Measurements from ENCODE around the gene OR10T2.
"Not testable (repeated sequence)": the region's sequence is repeated elsewhere in the genome, so short reads cannot be mapped to it uniquely, and the experiment has no call there.

Gene OR10T2, protein sequence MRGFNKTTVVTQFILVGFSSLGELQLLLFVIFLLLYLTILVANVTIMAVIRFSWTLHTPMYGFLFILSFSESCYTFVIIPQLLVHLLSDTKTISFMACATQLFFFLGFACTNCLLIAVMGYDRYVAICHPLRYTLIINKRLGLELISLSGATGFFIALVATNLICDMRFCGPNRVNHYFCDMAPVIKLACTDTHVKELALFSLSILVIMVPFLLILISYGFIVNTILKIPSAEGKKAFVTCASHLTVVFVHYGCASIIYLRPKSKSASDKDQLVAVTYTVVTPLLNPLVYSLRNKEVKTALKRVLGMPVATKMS

DNA sequence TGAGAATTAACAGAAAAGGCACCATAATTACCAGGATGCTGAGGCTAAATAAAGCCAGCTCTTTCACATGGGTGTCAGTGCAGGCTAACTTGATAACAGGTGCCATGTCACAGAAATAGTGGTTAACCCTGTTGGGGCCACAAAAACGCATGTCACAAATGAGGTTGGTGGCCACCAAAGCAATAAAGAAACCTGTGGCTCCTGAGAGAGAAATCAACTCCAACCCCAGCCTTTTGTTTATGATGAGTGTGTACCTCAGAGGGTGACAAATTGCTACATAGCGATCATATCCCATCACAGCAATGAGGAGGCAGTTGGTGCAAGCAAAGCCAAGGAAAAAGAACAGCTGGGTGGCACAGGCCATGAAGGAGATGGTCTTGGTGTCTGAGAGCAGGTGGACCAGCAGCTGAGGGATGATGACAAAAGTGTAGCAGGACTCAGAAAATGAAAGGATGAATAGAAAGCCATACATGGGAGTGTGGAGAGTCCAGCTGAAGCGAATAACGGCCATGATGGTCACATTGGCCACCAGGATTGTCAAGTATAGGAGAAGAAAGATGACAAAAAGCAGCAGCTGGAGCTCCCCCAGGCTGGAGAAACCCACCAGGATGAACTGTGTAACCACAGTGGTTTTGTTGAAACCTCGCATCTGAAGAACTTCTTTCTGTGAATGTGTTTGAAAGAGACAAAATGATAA is at the start of gene OR10T2:
Gene OR10T2, minus strand, starts transcription at position 649 of the 697 bp plus-strand sequence. Its CDS starts 0 bp downstream, at position 649.
- no peak for DNase-seq (ENCODE audit: low read depth)

DNA sequence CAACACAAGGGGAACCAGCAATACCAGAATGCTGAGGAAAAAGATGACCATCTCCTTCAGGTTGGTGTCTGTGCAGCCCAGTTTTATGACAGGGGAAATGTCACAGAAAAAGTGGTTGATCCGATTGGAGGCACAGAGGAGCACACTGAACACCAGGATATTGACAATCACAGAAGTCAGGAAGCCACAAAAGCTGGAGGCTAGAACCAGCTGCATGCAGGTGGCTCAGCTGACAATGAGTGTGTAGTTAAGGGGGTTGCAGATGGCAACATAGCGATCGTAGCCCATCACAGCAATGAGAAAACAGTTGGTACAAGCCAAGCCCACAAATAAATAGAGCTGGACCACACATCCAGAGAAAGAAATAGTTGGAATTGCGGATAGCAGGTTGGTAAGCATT is 46.1 kb upstream of the OR10T2 start:
- no peak for DNase-seq (ENCODE audit: low read depth)

DNA sequence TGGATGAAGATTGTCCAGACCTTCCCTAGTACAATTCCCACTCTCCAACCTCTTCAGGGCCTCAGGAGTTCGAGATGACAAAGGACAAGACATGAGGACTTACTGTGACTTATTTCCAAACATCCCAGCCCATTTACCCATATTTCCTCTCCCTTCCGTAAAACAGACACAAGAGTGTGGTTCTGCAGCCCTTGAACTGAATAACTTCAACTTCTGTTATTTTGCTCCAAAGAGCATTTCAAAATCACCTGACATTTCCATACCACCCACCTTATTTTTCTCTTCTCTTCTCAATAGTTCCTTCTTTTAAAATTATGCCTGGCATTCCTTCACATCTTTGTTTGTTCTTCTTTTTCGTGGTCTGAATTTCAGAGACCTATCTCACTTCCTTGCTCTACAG is 35.5 kb upstream of the OR10T2 start:
- DNase-seq (ENCODE audit: low read depth) = no peak

DNA sequence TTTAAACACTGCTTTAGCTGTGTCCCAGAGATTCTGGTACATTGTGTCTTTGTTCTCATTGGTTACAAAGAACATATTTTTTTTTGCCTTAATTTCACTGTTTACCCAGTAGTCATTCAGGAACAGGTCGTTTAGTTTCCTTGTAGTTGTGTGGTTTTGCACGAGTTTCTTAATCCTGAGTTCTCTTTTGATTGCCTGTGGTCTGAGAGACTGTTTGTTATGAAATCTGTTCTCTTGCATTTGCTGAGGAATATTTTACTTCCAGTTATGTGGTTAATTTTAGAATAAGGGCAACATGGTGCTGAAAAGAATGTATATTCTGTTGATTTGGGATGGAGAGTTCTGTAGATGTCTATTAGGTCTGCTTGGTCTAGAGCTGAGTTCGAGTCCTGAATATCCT is 30.9 kb upstream of the OR10T2 start:
- DNase-seq (ENCODE audit: low read depth) = not testable (repeated sequence)

DNA sequence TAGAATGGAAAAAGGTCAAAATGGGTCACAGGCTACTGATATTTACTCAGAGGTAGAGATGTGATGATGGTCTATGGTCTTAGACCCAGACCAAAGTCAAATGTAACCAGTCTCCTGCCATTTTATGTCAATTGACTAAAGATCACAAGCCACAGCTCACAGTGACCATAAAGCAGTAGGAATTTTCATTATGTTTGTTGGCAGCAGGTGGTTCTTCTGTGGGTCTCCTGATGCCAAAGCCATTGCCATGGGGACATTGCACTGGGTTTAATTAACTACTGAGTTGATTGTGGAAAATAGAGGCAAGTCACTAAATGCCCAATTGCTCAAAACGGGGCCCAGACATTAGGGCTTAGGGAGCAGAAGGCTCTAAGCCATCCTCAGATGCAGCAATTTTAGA is 26.9 kb upstream of the OR10T2 start, which contains the start of gene OR10K2:
Gene OR10K2, minus strand, starts transcription at position 101 of the 400 bp plus-strand sequence. CDS start 5,371 bp downstream, outside the sequence.
- no peak for DNase-seq (ENCODE audit: low read depth)

DNA sequence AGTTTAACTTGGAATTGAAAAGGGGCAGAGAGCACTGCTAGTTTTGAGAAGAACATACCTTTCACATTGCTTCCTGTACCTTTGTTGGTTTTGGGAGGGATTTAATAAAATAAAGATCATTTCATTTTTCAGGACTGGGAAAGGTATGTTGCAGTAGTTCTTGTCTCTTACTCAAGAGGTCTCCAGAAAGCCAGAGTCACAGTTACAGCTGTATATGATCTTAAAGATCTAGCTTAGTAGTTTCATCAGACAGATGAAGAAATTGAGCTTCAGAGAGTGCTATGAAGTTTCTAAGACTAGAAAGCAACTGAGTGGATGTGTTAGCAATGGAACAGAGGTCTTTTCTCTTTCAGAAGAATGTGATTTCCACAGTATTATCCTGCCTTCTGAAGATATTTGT is 25.8 kb upstream of the OR10T2 start:
- DNase-seq (ENCODE audit: low read depth) = no peak

DNA sequence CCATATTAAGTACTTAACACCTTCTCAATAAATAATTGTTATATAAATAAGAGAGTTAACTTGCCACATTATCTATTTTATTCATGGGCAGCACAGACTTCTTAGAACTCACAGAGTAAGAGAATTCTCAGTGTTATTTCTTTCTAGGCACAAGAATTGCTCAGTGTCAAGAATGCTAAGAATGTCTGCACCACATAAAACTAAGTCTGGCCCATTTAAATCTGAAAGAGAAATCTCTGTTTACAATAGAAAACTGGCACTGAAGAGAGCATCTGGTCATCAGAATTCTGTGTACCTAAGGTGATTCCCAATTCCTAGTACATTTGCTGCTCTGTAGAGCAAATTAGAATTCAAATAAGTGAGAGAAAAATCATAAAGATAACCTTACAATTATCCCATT is 22.9 kb upstream of the OR10T2 start:
- no peak for DNase-seq (ENCODE audit: low read depth)

DNA sequence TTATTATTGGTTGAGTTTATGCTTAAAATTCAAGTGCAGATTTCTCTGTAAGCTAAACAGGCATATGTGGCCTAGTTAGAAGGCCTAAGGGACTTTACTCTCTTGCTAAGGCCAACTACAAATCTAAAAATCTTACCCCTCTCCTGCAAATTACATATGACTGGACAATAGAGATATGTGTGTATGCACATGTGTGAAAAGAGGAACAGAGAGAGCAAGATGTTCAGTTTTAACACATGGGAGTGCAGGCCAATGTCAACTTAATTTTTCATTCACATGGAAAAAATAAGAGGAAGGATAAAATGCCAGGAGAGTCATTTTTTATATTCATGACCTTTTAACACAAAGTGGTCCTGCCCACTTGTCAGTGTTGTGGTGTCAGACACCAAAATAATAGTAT is 18.3 kb upstream of the OR10T2 start:
- no peak for DNase-seq (ENCODE audit: low read depth)

DNA sequence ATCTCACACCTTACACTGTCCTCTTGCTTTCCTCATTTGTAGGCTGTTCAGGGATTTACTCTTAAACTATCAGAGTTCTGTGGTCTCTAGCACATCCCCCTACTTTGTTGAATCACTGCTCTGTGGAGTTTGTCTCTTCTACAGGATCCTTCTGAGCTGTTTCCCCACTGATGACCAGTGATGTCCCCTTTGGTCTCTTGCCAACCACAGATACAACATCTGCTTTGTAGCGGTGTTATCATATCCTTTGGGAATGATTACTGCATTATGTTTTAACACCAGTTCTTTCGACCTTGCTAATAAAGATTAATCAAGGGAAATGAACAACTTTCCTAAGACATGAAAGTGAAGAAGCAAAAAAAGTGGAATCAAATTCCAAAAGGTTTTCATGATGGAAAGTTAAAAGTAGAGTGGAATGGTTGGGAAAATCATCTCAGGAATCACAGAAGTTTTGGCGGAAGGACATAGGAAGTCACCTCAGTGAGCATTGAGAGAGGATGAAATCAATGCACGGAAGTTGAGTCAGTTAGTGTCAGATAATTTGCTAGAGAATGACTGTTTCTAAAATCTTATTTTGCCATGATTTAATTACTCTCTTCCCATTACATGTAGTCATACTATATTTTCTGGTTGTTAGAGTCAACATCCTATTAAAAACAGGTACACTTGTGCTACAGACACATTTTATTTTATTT is 15.5 kb upstream of the OR10T2 start:
- no peak for DNase-seq (ENCODE audit: low read depth)

DNA sequence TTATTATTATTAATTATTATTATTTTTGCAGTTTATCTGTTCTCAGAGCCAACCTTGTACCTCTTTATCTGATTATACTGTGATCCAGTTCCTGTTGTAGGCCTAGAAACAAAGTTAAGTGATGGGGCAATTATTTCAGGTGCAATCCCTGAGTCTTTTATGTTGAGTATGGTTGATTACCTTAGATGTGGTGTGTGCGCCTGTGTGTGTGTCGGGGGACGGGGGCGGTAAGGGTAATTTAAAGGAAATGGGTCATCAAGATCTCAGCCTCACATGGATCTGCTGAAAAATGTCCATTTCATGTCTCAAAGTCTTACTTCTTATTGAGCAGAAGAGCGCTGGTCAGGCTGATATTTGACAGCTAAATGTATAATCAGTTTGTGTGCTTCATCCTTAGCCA is 7.8 kb upstream of the OR10T2 start:
- DNase-seq (ENCODE audit: low read depth) = no peak

DNA sequence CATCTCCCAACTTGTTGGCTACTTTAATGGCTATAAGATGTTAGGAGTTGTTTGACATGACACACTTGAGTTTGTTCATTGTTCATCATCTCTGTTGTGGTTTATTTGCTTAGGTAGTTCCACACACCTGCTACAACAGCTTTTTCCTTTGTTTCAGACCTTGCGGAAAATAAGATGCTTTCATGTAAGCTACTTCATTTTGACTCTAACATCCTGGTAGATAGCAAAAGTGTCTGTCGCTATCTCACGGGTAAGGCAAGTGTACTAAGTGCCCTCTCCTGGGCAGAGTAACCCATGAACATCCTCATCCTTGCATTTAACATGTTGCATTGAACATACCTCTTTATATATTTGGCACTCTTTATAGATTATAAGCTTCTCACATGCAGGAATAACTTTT is 1.6 kb upstream of the OR10T2 start:
- DNase-seq (ENCODE audit: low read depth) = no peak

DNA sequence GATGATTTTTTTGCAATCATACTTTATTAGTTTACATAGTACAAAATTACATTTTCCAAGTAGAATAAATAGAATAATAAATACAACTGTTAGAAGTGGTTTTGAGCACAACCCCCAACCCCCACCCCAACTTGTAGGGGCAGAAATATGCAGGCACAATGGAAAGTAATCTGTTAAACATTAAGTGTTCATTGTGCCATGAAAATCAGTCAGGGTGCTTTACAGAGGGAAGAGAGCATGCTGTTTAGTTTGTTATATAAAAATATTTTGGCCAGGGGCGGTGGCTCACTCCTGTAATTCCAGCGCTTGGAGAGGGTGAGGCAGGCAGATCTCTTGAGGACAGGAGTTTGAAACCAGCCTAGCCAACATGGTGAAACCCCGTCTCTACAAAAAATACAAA is 2.6 kb downstream of the OR10T2 start:
- DNase-seq (ENCODE audit: low read depth) = no peak

DNA sequence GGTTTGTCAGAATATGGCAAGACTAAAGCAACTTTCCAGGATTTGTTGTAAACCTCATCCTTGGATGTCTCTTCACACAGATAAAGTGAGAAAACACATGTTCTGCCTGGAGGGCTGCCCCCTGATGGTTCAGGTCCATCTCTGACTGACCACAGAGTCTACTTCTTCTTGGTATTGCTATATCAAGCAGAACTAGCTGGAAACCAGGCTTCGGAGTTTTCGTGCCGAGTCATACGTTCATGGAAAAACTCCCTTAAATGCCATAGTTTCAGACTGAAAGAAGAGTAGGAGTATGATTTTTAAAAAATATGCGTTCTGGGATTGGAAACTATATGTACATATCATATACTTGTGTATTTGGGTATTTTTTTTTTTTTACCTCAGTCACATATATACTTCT is 5.8 kb downstream of the OR10T2 start:
- DNase-seq (ENCODE audit: low read depth) = no peak

DNA sequence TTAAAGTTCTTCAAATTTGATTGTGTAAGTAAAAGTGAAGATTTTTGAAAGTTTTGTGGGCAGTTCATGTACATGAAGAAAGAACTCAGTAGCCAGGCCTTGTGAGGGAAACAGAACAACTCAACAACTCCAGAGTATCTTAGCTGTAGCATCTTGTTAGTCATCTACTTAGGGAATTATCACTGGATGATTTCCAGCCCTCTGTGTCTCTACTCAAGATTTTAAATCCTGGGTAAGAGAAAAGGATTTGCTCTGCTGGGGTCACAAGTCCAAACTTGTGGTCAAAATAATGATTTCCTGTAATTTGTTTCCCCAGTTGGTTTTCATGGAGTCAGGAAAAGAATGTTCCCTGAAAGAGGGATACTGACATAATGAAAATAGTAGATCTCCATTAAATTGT is 8.2 kb downstream of the OR10T2 start:
- no peak for DNase-seq (ENCODE audit: low read depth)

DNA sequence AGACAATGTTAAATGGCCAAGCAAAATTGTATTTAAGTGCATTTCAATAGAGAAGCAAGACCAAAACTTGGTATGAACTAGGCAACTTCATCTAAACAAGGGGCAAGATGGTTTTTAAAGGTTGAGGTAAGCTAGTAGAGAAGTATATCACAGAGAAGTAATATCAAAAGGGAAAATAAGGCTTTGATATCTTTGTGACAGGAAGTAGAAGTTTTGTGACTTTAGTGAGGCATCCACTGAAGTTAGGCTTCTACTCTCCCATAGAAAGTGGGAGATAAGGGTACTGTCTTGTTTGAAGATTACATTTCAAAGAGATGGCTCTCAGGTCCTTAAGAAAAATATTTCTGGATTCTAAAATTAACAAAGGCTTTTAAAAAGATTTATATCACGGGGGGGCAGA is 8.9 kb downstream of the OR10T2 start:
- DNase-seq (ENCODE audit: low read depth) = no peak

DNA sequence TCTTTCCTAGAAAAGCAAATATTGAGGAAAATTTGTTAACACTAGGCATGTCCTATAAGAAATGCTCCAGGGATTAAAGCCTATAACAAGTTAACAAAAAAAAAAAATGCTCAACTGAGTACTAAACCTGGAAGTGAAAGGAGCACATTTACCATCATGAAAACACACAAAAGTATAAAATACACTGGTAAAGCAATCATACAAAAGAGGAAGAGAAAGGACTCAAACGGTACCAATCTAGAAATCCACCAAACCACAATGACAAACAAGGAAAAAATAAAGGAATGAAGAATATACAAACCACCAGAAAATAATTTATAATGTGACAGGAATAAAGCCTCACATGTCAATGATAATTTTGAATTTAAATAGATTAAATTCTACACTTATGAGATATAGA is 24.4 kb downstream of the OR10T2 start:
- DNase-seq (ENCODE audit: low read depth) = no peak

DNA sequence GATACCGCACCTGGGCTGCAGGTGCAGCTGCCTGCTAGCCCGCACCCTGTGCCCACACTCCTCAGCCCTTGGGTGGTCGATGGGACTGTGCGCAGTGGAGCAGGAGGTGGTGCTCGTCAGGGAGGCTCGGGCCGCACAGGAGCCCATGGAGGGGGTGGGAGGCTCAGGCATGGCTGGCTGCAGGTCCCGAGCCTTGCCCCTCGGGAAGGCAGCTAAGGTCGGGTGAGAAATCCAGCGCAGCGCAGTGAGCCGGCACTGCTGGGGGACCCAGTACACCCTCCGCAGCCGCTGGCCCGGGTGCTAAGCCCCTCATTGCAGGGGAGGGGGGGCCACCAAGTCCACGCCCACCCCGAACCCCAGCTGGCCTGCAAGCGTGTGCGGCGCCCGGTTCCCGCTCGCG is 25.2 kb downstream of the OR10T2 start:
- not testable (repeated sequence) for DNase-seq (ENCODE audit: low read depth)

DNA sequence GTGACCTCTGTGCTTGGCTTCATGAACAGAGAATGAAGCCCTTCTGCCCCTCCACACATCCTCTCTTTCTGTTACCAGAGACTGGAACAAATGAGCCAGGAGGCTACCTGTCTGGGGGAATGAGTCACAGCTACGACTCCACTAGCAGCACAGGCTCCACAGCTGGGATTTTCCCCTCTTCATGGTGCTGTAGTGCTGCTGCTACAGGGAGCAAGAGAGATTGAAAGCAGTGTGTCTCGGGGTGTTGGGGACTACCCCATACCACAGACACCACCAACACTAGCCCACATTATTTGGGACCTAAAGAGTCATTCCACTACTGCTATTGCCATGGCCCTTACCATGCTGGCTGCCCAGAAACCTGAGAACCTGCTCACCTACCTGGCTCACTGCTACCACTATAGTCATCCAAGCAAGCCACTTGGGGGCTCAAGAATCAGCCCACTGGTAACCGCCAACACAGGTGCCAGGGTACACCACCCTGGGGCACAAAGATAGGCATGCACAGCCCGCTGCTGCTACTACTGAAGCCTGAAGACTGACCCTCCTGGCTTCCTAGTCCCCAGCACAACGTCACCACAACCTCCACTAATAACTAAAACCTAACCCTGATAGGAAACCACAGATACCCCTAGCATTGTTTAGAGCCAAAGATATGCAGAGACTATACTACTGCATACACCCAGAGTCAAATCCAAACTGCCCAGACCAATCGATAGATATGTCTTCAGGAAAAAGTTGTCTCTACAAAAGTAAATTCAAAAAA is 27.9 kb downstream of the OR10T2 start:
- DNase-seq (ENCODE audit: low read depth) = peak; percentile 15

DNA sequence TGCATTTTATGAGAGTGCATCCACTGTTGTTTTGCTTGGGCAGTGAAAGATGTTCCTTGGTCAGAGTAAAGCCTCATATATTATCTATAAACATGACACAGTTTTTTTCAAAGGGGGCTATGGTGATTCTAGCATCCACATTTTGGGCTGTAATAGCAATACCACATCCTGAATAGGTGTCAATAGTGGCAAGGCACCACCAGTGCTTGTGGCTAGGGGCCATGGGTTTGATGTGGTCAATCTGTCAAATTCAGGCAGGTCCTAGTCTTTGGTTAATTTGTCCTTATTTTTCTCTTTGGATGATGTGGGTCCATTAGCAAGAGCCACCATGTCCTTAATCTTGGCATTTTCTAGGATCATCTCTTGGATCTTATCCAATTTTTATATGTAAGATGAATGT is 32.5 kb downstream of the OR10T2 start:
- DNase-seq (ENCODE audit: low read depth) = no peak

DNA sequence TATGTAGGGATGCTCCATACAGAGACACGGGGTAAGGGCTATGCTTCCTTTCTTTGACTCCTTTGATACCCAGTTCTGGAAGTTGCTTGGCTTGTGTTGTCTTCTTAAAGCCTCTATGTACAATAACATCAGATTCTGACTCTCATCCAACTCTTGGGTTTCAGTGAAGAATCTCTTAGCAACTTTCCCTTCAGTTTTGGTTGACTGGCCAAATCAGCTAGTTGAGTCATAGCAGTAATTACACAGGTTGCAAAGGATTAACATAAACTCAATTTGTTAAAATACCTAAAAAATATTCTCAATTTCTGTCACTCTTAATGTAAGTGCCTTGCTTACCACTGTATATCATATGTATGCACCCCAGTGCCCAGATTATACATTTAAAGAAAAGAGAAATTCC is 36.3 kb downstream of the OR10T2 start:
- no peak for DNase-seq (ENCODE audit: low read depth)

DNA sequence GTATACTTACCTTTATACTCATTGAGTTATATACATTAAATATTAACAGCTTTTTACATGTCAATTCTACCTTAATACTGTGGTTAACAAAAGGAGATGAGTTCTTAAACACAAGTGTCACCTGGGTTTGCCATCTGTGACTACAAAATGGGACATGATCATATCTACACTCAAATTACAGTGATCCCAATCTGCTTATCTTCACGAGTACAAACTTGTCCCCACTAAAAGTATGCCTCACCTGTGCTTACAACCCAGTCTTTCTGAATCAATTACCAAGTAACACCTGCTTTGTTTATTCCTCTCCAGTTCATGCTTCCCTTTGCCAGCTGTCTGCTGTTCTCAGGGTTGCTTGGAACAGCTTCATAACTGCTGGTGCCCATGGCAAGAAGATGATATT is 36.8 kb downstream of the OR10T2 start:
- DNase-seq (ENCODE audit: low read depth) = no peak

DNA sequence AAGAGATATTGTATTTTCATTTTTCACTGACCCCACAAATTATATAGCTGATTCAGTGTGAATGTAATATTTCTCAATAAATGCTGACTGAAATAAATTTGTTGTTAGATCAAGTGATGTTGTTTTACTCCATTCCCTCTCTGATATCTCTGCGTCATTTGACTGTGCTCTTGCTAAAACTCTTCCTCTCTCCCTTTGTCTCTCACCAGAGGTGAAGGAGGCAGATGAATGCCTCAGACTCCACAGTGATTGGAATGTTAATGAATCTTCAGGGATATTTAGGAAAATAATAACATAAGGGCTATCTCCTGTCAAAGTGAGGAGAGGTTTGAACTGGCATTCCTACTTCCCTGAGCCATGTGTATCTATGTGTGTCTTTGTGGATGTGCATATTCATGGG is 41.8 kb downstream of the OR10T2 start:
- DNase-seq (ENCODE audit: low read depth) = no peak
